ENCODE measurements around the gene IGF2BP3. TPM values are rescaled to one million over a fixed set of nuclear protein-coding genes. Genes with fewer than 3 reads are reported as not detected.

The IGF2BP3 gene
- total RNA-seq, 1 donor from 2014 or later = 107 TPM

DNA sequence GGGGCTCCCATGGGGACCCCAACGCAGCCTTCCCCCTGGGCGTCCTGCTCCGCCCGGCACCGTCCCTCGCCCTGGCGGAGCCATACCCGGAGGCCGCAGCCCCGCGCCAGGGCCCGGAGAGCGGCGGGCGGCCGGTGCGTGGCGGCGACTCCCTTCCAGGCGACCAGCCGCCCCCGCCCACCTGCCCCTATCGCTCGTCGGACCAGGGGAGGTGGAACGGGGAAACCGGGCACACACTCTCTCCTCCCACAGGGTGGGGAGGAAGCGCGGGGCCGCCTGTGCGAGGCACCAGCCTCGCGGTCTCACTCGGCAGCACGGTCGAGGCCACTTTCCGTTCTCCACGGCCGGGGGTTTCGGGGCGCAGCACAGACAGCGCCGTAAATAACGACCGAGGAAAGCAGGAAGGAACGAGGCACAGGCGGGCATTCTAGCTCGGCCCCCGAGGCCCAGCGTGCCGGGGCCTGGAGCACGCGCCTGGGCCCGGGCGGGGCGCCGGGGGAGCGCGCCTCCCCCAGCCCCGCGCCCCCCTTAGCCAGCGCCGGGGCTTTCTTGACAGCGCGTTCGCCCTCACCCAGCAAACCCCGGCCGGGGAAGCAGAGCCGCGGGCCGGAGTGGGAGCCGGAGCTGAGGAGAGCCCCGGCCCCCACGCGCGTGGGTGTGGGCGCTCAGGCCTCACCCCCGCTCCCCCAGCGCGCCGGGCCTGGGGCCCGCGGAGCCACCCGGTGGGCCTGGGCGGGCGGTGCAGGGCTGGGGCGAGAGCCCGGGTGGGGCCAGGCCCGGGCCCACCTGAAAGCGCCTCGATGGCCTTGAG lies 936 bp downstream of the IGF2BP3 start:
- Mint-ChIP-seq H3K4me1 (ENCODE audit: unreplicated experiment) (peaks cover 28% of the 10 kb centered on the region), H3K9me3 (no peaks in the 10 kb centered on the region), H3K27ac (peak overlapping the region; percentile 100), H3K4me3 (peak overlapping the region; percentile 98), H3K27me3 (no peaks in the 10 kb centered on the region), H3K36me3 (peaks cover 8% of the 10 kb centered on the region)
- DNase-seq (ENCODE audit: extremely low spot score, unreplicated experiment) = peak; percentile 72
- TF ChIP-seq CTCF (conservative IDR thresholded peaks at IDR 0.05) = peak; percentile 30

- Mint-ChIP-seq H3K27me3 (no peaks in the 10 kb centered on the region), H3K4me1 (ENCODE audit: unreplicated experiment) (peaks cover 32% of the 10 kb centered on the region), H3K27ac (peak overlapping the region; percentile 96), H3K4me3 (peak overlapping the region; percentile 98), H3K36me3 (peaks cover 8% of the 10 kb centered on the region), H3K9me3 (no peaks in the 10 kb centered on the region)
- TF ChIP-seq CTCF (conservative IDR thresholded peaks at IDR 0.05) = no peak
- DNase-seq (ENCODE audit: extremely low spot score, unreplicated experiment) = peak; percentile 73
Observed at GRCh38 chr7:23468526-23469149, 1.7 kb downstream of the IGF2BP3 start.

DNA sequence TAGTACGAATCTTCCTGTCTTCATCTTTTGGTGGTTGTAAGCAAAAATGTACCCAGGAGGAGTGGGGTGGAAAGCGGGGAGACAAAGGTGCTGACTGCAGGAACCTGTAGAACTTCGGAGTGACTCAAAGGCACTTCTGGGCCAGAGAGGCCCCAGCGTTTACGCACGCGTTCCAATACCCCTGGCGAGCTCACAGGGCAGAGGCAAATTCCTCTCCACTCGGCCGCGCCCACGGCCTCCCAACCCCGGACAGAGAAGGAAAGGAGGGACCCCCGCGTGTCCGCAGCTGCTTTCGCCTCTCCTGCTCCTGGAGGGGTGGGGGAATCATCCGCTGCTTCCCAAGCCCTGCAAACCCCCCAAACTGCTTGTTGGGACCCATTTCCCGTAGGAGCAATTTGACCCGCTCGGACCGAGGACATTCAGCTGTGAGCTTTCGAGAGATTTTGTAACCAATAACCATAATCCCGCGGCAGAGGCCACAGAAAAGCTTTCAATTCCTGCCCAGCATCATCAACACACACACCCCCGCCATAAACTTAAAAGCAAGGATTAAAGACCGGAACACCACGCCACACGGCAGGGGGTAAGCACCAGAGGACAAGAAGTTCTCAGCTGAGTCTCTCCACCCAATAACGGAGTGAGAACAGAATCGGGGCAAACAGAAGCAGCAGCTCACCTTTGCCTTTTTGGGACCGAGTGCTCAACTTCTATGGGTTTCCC lies 2.3 kb downstream of the IGF2BP3 start:
- H3K36me3 Mint-ChIP-seq = peaks cover 13% of the 10 kb centered on the region
- no peak for DNase-seq (ENCODE audit: extremely low spot score, unreplicated experiment)
- peak overlapping the region; percentile 98 for H3K4me3 Mint-ChIP-seq
- H3K9me3 Mint-ChIP-seq = no peaks in the 10 kb centered on the region
- peak overlapping the region; percentile 96 for H3K27ac Mint-ChIP-seq
- no peak for TF ChIP-seq CTCF (conservative IDR thresholded peaks at IDR 0.05)
- peaks cover 34% of the 10 kb centered on the region for H3K4me1 Mint-ChIP-seq (ENCODE audit: unreplicated experiment)
- no peaks in the 10 kb centered on the region for H3K27me3 Mint-ChIP-seq

GRCh38 chr7:23467291-23467805 lies 2.9 kb downstream of the IGF2BP3 start:
- no peak for TF ChIP-seq CTCF (conservative IDR thresholded peaks at IDR 0.05)
- peak overlapping the region; percentile 96 for H3K27ac Mint-ChIP-seq
- H3K4me3 Mint-ChIP-seq = peak overlapping the region; percentile 98
- H3K27me3 Mint-ChIP-seq = no peaks in the 10 kb centered on the region
- H3K36me3 Mint-ChIP-seq = peaks cover 16% of the 10 kb centered on the region
- H3K9me3 Mint-ChIP-seq = no peaks in the 10 kb centered on the region
- peaks cover 34% of the 10 kb centered on the region for H3K4me1 Mint-ChIP-seq (ENCODE audit: unreplicated experiment)
- no peak for DNase-seq (ENCODE audit: extremely low spot score, unreplicated experiment)

- Mint-ChIP-seq H3K9me3 (peaks cover 7% of the 10 kb centered on the region), H3K27me3 (no peaks in the 10 kb centered on the region), H3K36me3 (peaks cover 37% of the 10 kb centered on the region), H3K4me1 (ENCODE audit: unreplicated experiment) (peaks cover 56% of the 10 kb centered on the region), H3K4me3 (peak overlapping the region; percentile 67), H3K27ac (peak overlapping the region; percentile 25)
- no peak for DNase-seq (ENCODE audit: extremely low spot score, unreplicated experiment)
- no peak for TF ChIP-seq CTCF (conservative IDR thresholded peaks at IDR 0.05)
Observed at GRCh38 chr7:23462846-23463245, 7.4 kb downstream of the IGF2BP3 start.
